Ovary (tissue), 3 donors: ENCODE measurements around the gene LAMA2.

Experiments used
- EP300 ChIP-seq: sonication (generic); formaldehyde crosslinking; IDR thresholded peaks from one replicate; pipeline ENCODE4 v1.6.1; 2017; ENCODE audit warnings: antibody characterized with exemption
- TF ChIP-seq, protein P1 (sequence below), 3 donors: fragments of 450-650 bp in 2 of 3; fragments of 200-600 bp in 1 of 3; IDR thresholded peaks; one replicate each; pipeline versions ENCODE4 v1.5.1 to v1.8.0; 2016 to 2022; ENCODE audit warnings: antibody characterized with exemption in 3 of 3, mild to moderate bottlenecking in 1 of 3
- donor health status: DM: no; HTN: no; CAD: no.

DNA sequence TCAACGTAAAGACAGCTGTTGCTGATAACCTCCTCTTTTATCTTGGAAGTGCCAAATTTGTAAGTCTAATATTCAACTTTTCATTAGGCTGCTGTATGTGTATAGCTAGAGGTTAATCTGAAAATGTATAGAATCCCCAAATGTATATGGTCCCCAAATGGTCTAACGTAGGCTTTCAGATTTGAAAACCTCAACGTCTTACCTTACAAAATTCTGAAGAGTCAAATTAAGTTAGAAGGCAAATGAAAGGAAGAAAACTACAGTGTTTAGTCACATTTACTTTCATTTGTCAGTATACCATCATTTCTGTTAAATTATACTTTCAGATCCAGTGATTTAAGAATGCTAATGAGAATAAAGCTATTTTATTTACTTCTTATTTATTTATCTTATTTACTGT is 570.1 kb downstream of the LAMA2 start:
- TF ChIP-seq, protein P1, sequence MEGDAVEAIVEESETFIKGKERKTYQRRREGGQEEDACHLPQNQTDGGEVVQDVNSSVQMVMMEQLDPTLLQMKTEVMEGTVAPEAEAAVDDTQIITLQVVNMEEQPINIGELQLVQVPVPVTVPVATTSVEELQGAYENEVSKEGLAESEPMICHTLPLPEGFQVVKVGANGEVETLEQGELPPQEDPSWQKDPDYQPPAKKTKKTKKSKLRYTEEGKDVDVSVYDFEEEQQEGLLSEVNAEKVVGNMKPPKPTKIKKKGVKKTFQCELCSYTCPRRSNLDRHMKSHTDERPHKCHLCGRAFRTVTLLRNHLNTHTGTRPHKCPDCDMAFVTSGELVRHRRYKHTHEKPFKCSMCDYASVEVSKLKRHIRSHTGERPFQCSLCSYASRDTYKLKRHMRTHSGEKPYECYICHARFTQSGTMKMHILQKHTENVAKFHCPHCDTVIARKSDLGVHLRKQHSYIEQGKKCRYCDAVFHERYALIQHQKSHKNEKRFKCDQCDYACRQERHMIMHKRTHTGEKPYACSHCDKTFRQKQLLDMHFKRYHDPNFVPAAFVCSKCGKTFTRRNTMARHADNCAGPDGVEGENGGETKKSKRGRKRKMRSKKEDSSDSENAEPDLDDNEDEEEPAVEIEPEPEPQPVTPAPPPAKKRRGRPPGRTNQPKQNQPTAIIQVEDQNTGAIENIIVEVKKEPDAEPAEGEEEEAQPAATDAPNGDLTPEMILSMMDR (IDR thresholded peaks at IDR 0.05) = no peak
- no peak for TF ChIP-seq EP300
